ENCODE data around the gene ANKRD29.

Gene ANKRD29

GRCh38 chr18:23684515-23685197, 21.9 kb upstream of the ANKRD29 start:
- no peak for DNase-seq (ENCODE audit: low spot score)

- DNase-seq (ENCODE audit: low spot score) = no peak
Observed at GRCh38 chr18:23683671-23684070, 21.0 kb upstream of the ANKRD29 start.

GRCh38 chr18:23683155-23683554, 20.4 kb upstream of the ANKRD29 start:
- DNase-seq (ENCODE audit: low spot score) = no peak

- no peak for DNase-seq (ENCODE audit: low spot score)
Observed at GRCh38 chr18:23682472-23682871, 19.8 kb upstream of the ANKRD29 start.

- DNase-seq (ENCODE audit: low spot score) = no peak
Observed at GRCh38 chr18:23682045-23682444, 19.3 kb upstream of the ANKRD29 start.

GRCh38 chr18:23675896-23676295, 13.2 kb upstream of the ANKRD29 start:
- no peak for DNase-seq (ENCODE audit: low spot score)

GRCh38 chr18:23675236-23675635, 12.5 kb upstream of the ANKRD29 start:
- DNase-seq (ENCODE audit: low spot score) = no peak

GRCh38 chr18:23673725-23674124, 11.0 kb upstream of the ANKRD29 start:
- no peak for DNase-seq (ENCODE audit: low spot score)

GRCh38 chr18:23671564-23671963, 8.9 kb upstream of the ANKRD29 start:
- DNase-seq (ENCODE audit: low spot score) = no peak

GRCh38 chr18:23669804-23670405, 7.2 kb upstream of the ANKRD29 start:
- no peak for DNase-seq (ENCODE audit: low spot score)

- no peak for DNase-seq (ENCODE audit: low spot score)
Observed at GRCh38 chr18:23669202-23669766, 6.6 kb upstream of the ANKRD29 start.

- no peak for DNase-seq (ENCODE audit: low spot score)
Observed at GRCh38 chr18:23668731-23669130, 6.0 kb upstream of the ANKRD29 start.

- DNase-seq (ENCODE audit: low spot score) = no peak
Observed at GRCh38 chr18:23667114-23667513, 4.4 kb upstream of the ANKRD29 start.

- DNase-seq (ENCODE audit: low spot score) = no peak
Observed at GRCh38 chr18:23664674-23665073, 2.0 kb upstream of the ANKRD29 start.

GRCh38 chr18:23661735-23662308, 889 bp downstream of the ANKRD29 start:
- no peak for DNase-seq (ENCODE audit: low spot score)

- no peak for DNase-seq (ENCODE audit: low spot score)
Observed at GRCh38 chr18:23658285-23658684, 4.4 kb downstream of the ANKRD29 start.

GRCh38 chr18:23652232-23652631, 10.5 kb downstream of the ANKRD29 start:
- no peak for DNase-seq (ENCODE audit: low spot score)

GRCh38 chr18:23650968-23651927, 11.5 kb downstream of the ANKRD29 start:
- DNase-seq (ENCODE audit: low spot score) = peak; percentile 52

GRCh38 chr18:23648940-23649607, 13.6 kb downstream of the ANKRD29 start:
- no peak for DNase-seq (ENCODE audit: low spot score)

- no peak for DNase-seq (ENCODE audit: low spot score)
Observed at GRCh38 chr18:23648456-23648855, 14.3 kb downstream of the ANKRD29 start.

- no peak for DNase-seq (ENCODE audit: low spot score)
Observed at GRCh38 chr18:23646282-23646681, 16.4 kb downstream of the ANKRD29 start.
